ENCODE data around the gene ZNF205. TPM values are rescaled to one million over a fixed set of nuclear protein-coding genes. Genes with fewer than 3 reads are reported as not detected.
A peak's percentile ranks its signal among the peaks of the same experiment; 100 is the strongest.

Gene ZNF205
- total and polyA plus RNA-seq, 2 of the 13 experiments (the other 11 are each of a cell fraction or from before 2014, with no cell fraction given), result 5.8 to 10.2 TPM

DNA sequence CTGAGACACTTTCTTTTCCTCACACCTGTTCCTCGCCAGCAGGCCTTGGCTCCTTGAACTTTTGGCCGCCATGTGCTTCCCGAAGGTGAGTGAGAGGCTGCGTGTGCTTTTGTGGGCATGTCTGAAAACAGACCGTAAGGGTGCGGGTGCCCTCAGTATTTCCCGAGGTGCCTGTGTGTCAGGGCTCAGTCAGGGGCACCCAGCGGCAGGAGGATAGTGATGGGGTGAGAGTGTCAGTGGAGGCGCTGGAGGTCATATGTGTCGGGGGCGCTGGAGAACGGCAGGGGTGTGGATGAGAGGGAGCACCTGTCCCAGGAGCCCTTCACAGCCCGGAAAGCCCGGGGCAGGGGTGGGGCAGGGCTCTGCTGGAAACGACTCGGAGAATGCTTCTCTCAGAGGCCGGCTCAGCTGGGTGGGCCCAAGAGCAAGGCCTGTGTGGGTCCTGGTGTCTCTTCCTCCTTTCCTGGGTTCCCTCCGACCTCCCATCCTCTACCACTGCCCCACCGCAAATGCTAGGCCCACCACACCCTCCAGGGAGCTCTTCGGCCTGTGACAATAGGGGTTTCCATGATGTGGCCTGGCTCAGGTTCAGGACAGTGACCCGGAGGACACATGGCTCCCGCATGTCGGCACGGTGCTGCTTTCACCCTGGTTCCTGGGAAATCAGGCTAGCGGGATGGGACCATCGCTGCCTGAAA lies 46.5 kb upstream of the ZNF205 start (continued):
- TF ChIP-seq, protein P1, sequence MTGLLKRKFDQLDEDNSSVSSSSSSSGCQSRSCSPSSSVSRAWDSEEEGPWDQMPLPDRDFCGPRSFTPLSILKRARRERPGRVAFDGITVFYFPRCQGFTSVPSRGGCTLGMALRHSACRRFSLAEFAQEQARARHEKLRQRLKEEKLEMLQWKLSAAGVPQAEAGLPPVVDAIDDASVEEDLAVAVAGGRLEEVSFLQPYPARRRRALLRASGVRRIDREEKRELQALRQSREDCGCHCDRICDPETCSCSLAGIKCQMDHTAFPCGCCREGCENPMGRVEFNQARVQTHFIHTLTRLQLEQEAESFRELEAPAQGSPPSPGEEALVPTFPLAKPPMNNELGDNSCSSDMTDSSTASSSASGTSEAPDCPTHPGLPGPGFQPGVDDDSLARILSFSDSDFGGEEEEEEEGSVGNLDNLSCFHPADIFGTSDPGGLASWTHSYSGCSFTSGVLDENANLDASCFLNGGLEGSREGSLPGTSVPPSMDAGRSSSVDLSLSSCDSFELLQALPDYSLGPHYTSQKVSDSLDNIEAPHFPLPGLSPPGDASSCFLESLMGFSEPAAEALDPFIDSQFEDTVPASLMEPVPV (CRISPR knock-in tag; IDR thresholded peaks at IDR 0.05), result 0 out of 2 replicates have a peak, but pooled peaks have one; percentile 6
- TF ChIP-seq HNRNPL (IDR thresholded peaks at IDR 0.05; ENCODE audit: low read depth, low read length) (no peak), RXRA (CRISPR knock-in tag; IDR thresholded peaks at IDR 0.05) (no peak), ZNF672 (CRISPR knock-in tag; IDR thresholded peaks at IDR 0.05) (0 out of 2 replicates have a peak, but pooled peaks have one; percentile 65), ZNF557 (CRISPR knock-in tag; IDR thresholded peaks at IDR 0.05) (0 out of 2 replicates have a peak, but pooled peaks have one; percentile 21), AGO2 (optimal IDR thresholded peaks at IDR 0.05; ENCODE audit: low read depth, low read length) (peak; percentile 42), MXD4 (CRISPR knock-in tag; IDR thresholded peaks at IDR 0.05) (0 out of 2 replicates have a peak, but pooled peaks have one; percentile 34), ZNF878 (CRISPR knock-in tag; IDR thresholded peaks at IDR 0.05) (0 out of 2 replicates have a peak, but pooled peaks have one; percentile 48), YEATS4 (CRISPR knock-in tag; IDR thresholded peaks at IDR 0.05; ENCODE audit: borderline replicate concordance) (peak; percentile 42), ZNF224 (CRISPR knock-in tag; IDR thresholded peaks at IDR 0.05) (0 out of 2 replicates have a peak, but pooled peaks have one; percentile 40)
- TF ChIP-seq, protein P2, sequence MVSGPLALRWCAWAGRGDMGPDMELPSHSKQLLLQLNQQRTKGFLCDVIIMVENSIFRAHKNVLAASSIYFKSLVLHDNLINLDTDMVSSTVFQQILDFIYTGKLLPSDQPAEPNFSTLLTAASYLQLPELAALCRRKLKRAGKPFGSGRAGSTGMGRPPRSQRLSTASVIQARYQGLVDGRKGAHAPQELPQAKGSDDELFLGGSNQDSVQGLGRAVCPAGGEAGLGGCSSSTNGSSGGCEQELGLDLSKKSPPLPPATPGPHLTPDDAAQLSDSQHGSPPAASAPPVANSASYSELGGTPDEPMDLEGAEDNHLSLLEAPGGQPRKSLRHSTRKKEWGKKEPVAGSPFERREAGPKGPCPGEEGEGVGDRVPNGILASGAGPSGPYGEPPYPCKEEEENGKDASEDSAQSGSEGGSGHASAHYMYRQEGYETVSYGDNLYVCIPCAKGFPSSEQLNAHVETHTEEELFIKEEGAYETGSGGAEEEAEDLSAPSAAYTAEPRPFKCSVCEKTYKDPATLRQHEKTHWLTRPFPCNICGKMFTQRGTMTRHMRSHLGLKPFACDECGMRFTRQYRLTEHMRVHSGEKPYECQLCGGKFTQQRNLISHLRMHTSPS (CRISPR knock-in tag; IDR thresholded peaks at IDR 0.05; ENCODE audit: low read depth), result no peak
- TF ChIP-seq, protein P3, sequence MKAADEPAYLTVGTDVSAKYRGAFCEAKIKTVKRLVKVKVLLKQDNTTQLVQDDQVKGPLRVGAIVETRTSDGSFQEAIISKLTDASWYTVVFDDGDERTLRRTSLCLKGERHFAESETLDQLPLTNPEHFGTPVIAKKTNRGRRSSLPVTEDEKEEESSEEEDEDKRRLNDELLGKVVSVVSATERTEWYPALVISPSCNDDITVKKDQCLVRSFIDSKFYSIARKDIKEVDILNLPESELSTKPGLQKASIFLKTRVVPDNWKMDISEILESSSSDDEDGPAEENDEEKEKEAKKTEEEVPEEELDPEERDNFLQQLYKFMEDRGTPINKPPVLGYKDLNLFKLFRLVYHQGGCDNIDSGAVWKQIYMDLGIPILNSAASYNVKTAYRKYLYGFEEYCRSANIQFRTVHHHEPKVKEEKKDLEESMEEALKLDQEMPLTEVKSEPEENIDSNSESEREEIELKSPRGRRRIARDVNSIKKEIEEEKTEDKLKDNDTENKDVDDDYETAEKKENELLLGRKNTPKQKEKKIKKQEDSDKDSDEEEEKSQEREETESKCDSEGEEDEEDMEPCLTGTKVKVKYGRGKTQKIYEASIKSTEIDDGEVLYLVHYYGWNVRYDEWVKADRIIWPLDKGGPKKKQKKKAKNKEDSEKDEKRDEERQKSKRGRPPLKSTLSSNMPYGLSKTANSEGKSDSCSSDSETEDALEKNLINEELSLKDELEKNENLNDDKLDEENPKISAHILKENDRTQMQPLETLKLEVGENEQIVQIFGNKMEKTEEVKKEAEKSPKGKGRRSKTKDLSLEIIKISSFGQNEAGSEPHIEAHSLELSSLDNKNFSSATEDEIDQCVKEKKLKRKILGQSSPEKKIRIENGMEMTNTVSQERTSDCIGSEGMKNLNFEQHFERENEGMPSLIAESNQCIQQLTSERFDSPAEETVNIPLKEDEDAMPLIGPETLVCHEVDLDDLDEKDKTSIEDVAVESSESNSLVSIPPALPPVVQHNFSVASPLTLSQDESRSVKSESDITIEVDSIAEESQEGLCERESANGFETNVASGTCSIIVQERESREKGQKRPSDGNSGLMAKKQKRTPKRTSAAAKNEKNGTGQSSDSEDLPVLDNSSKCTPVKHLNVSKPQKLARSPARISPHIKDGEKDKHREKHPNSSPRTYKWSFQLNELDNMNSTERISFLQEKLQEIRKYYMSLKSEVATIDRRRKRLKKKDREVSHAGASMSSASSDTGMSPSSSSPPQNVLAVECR (CRISPR knock-in tag; IDR thresholded peaks at IDR 0.05; ENCODE audit: borderline replicate concordance), result 0 out of 2 replicates have a peak, but pooled peaks have one; percentile 4
- TF ChIP-seq, protein P4, sequence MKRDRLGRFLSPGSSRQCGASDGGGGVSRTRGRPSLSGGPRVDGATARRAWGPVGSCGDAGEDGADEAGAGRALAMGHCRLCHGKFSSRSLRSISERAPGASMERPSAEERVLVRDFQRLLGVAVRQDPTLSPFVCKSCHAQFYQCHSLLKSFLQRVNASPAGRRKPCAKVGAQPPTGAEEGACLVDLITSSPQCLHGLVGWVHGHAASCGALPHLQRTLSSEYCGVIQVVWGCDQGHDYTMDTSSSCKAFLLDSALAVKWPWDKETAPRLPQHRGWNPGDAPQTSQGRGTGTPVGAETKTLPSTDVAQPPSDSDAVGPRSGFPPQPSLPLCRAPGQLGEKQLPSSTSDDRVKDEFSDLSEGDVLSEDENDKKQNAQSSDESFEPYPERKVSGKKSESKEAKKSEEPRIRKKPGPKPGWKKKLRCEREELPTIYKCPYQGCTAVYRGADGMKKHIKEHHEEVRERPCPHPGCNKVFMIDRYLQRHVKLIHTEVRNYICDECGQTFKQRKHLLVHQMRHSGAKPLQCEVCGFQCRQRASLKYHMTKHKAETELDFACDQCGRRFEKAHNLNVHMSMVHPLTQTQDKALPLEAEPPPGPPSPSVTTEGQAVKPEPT (CRISPR knock-in tag; IDR thresholded peaks at IDR 0.05; ENCODE audit: low read depth), result peak; percentile 27
- TF ChIP-seq, protein P5, sequence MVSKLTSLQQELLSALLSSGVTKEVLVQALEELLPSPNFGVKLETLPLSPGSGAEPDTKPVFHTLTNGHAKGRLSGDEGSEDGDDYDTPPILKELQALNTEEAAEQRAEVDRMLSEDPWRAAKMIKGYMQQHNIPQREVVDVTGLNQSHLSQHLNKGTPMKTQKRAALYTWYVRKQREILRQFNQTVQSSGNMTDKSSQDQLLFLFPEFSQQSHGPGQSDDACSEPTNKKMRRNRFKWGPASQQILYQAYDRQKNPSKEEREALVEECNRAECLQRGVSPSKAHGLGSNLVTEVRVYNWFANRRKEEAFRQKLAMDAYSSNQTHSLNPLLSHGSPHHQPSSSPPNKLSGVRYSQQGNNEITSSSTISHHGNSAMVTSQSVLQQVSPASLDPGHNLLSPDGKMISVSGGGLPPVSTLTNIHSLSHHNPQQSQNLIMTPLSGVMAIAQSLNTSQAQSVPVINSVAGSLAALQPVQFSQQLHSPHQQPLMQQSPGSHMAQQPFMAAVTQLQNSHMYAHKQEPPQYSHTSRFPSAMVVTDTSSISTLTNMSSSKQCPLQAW (CRISPR knock-in tag; IDR thresholded peaks at IDR 0.05), result 0 out of 2 replicates have a peak, but pooled peaks have one; percentile 12

All from HepG2 (cell line).